ENCODE data around the gene MAPK1.
"Not testable (repeated sequence)": the region's sequence is repeated elsewhere in the genome, so short reads cannot be mapped to it uniquely, and the experiment has no call there.

MAPK1 gene

DNA sequence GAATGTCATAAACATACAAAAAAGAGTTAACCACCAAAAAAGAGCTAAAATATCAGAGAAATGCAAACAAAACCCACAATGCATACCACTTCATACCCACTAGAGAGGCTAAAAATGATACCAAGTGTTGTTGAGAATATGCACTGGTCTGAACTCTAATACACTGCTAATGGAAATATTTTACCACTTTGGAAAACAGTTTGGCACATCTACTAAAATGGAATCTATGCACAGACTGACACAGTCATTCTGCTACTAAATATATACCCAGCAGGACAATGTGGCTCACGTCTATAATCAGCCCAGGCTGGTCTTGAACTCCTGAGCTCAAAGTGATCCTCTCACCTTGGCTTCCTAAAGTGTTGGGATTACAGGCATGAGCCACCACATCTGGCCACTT is 18.0 kb downstream of the MAPK1 start:
- DNase-seq (ENCODE audit: low spot score), result no peak
- FAIRE-seq, result no peak

DNA sequence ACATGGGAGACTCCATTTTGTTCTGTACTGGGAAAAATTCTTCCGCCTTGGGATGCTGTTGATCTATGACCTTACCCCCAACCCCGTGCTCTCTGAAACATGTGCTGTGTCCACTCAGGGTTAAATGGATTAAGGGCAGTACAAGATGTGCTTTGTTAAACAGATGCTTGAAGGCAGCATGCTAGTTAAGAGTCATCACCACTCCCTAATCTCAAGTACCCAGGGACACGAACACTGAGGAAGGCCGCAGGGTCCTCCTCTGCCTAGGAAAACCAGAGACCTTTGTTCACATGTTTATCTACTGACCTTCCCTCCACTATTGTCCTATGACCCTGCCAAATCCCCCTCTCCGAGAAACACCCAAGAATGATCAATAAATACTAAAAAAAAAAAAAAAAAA is 19.4 kb downstream of the MAPK1 start:
- FAIRE-seq; DNase-seq (ENCODE audit: low spot score): not testable (repeated sequence)

DNA sequence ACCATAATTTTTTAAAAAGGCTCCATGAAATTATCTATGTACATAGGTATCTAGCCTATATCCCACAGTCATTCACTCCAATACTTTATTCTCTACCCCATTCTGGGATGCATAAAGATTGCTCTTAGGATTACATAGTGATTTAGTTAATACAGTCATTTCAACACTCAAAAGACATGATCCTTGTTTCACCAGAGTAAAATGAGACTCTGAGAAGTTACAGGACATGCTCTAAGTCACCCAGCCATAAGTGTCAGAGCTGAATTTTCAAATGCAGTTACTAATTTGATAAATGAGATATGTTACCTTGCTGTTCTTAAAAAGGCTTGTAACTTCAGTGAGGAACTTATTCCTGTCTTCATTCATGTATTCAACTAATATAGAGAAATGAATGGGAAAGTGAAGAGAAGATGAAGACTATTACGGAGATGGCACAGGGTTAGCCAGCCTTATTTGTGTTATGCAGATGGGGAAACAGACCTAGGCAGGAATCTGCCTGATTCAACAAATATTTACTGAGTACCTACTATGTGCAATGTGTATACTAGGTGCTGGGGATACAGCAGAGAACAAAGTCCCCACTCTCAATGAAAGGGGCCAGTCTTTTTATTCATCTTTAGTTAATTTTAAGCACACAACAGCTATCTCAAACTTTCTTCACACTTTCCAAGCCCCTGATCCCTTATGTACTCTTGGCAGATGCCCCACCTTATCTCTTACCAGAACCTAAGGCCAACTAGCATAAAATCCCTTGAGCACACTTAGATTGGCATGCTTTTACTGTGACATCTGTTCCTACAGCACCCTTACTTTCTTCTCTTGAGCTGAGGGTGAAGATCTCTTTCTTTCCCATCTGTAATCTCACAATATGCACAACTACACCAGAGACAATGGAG is 21.6 kb downstream of the MAPK1 start:
- no peak for DNase-seq (ENCODE audit: low spot score)
- no peak for FAIRE-seq

GRCh38 chr22:21842946-21843345 is 24.5 kb downstream of the MAPK1 start:
- FAIRE-seq (no peak), DNase-seq (ENCODE audit: low spot score) (no peak)

- no peak for FAIRE-seq
- DNase-seq (ENCODE audit: low spot score), result no peak
Measured at GRCh38 chr22:21841422-21841821, 26.0 kb downstream of the MAPK1 start.

GRCh38 chr22:21840236-21840823 is 27.1 kb downstream of the MAPK1 start:
- no peak for DNase-seq (ENCODE audit: low spot score)
- FAIRE-seq, result no peak

GRCh38 chr22:21839765-21840140 is 27.7 kb downstream of the MAPK1 start:
- no peak for DNase-seq (ENCODE audit: low spot score)
- no peak for FAIRE-seq

DNA sequence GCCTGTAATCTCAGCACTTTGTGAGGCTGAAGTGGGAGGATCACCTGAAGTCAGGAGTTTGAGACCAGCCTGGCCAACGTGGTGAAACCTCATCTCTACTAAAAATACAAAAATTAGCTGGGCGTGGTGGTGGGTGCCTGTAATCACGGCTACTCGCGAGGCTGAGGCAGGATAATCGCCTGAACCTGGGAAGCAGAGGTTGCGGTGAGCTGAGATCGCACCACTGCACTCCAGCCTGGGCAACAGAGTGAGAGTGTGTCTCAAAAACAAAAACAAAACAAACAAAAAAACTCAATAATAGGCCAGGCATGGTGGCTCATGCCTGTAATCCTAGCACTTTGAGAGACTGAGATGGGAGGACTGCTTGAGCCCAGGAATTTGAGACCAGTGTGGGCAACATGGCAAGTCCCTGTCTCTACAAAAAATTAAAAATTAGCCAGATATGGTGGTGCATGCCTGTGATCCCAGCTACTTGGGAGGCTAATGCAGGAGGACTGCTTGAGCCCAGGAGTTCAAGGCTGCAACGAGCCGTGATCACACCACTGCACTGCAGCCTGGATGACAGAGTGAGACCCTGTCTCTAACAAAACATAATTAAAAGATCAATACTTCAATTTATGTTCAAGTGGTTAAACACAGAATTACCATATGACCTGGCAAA is 28.2 kb downstream of the MAPK1 start:
- not testable (repeated sequence) for FAIRE-seq; DNase-seq (ENCODE audit: low spot score)

GRCh38 chr22:21837248-21837979 is 30.0 kb downstream of the MAPK1 start:
- FAIRE-seq (peak; percentile 35), DNase-seq (ENCODE audit: low spot score) (peak; percentile 52)

- FAIRE-seq; DNase-seq (ENCODE audit: low spot score): not testable (repeated sequence)
Measured at GRCh38 chr22:21836486-21836885, 31.0 kb downstream of the MAPK1 start.

GRCh38 chr22:21835378-21835777 is 32.1 kb downstream of the MAPK1 start:
- FAIRE-seq (no peak), DNase-seq (ENCODE audit: low spot score) (no peak)

- DNase-seq (ENCODE audit: low spot score) (no peak), FAIRE-seq (no peak)
Measured at GRCh38 chr22:21834869-21835268, 32.6 kb downstream of the MAPK1 start.

DNA sequence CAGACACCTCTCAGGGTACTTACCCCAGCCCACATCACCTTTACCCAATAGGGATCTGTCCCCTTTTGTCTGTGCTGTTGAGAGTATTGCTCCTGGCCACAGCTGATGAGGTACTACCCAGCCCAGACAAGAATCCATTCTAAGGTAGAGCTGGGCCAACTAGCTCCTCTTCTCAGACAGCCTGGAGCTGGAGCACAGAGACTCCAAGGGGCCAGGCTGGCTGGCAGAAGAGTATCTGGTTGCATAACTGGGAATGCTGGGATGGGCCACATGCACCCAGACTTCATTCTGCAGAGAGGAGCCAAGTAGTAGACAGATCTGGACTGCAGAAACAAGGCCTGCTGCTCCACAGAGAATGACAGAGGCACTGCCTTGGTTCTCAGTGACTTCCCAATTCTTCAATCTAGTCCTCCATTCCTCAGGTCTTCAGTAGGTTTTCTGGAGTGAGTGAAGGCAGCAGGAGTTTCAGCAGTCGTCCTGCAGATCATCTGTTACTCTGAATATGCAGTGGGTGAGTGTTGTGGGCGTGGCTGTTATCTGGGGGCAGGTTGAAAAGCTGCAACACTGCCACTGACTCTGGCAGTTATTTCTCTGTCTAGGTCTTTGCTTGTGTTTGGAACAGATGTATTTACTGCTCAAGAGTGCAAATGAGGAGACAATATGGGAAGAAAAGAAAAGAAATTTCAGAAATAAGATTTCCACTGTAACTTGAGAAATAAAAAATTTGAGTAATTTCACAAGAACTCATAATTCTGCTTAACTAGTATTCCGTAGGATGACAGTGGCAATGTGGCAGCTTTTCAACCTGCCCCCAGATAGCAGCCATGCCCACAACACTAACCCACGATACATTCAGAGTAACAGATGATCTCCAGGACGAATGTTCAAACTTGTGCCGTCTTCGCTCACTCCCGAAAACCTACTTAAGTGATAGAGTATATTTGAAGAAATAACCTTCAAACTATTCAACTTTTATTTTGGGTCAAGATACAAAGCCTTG is 34.9 kb downstream of the MAPK1 start:
- DNase-seq (ENCODE audit: low spot score) (no peak), FAIRE-seq (no peak)

GRCh38 chr22:21829523-21829922 is 37.9 kb downstream of the MAPK1 start:
- no peak for FAIRE-seq

DNA sequence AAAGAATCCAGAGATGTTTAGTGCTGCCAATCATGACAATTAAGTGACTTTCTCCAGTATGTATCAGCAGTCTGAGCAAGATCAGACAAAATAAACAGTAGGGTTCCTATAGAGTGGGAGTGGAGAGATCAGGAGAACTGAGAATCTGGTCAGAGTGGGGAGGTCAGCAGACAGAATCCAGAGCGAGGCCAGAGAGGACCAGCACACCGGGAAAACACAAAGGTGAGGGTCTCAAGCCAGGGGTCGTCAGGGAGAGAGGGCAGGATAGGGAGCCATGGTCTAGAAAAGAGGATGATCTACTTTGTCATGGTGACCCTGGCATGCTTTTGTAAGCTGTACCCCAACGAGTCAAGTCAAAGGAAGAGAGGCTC is 39.2 kb downstream of the MAPK1 start:
- DNase-seq (ENCODE audit: low spot score) (no peak), FAIRE-seq (no peak)

More at GRCh38 chr22:21829523-21829922, 37.9 kb downstream of the MAPK1 start:
- DNase-seq (ENCODE audit: low spot score), result no peak

DNA sequence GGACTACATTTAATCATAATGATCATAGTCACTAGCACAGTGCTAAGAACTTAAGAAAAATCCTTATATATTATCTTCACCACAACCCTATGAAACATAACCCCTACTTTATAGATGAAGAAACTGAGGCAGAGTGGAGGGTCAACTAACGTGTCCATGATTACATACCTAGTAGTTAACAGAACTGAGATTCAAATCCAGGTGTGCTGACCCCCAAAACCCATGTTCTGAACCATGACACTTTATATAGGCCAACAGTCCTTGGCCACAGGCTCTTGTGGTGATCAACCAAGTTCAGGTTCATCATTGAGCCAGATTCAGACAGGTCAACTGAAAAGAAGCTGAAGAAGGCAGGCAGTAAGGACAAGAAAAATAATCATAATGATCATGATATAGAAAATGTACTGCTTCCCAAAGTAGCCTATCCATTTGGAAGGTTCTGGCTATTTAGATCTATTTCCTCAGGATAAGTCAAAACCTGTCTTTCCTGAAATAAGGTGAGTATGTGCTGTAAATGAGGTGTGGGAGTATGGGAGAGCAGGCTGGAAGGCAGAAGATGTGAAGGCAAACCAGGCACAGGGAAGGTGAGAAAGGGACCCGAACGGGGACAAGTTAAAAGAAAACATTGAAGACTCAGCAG is 39.7 kb downstream of the MAPK1 start:
- DNase-seq (ENCODE audit: low spot score), result no peak

GRCh38 chr22:21826204-21826603 is 41.2 kb downstream of the MAPK1 start:
- no peak for DNase-seq (ENCODE audit: low spot score)
- FAIRE-seq, result no peak

More for the DNA sequence above, 39.7 kb downstream of the MAPK1 start:
- FAIRE-seq, result no peak

GRCh38 chr22:21824962-21825361 is 42.5 kb downstream of the MAPK1 start:
- FAIRE-seq; DNase-seq (ENCODE audit: low spot score): not testable (repeated sequence)

DNA sequence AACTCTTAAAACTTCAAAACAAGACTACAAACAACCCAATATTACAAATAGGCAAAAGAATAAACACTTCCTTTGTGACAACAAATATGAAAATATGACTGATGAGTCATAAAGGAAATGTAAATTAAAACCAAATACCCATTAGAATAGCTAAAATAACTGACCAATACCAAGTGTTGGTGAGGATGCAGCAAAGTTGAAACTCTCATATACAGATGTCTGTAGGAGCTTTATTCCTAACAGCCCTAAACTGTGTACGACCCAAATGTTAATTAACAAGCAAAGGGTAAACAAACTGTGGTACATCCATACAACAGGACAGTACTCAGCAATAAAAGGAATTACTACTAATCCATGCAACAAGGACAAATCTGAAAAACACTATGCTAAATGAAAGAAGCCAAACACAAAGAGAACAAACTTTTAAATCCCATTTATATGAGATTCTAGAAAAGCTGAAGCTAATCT is 43.0 kb downstream of the MAPK1 start:
- FAIRE-seq (no peak), DNase-seq (ENCODE audit: low spot score) (no peak)
